IMR-90 (cell line): Measurements from ENCODE around the gene MAML2.
A peak's percentile ranks its signal among the peaks of the same experiment; 100 is the strongest.

Source experiments
- CEBPB ChIP-seq: IDR thresholded peaks from 2 replicates; pipeline ENCODE4 v1.6.1; 2012; ENCODE audit warnings: low read depth, low read length, improper control_type of control experiment
- CHD1 ChIP-seq: IDR thresholded peaks from 2 replicates; pipeline ENCODE4 v1.6.1; 2012; ENCODE audit warnings: low read depth, low read length, improper control_type of control experiment
- FOS ChIP-seq: fragments of 150-350 bp; IDR thresholded peaks from 2 replicates; pipeline ENCODE4 v1.6.1; 2016; ENCODE audit warnings: low read depth, low read length
- MAFK ChIP-seq: IDR thresholded peaks from 2 replicates; pipeline ENCODE4 v1.6.1; 2012; ENCODE audit warnings: low read depth, low read length, improper control_type of control experiment
- MXI1 ChIP-seq: IDR thresholded peaks from 2 replicates; pipeline ENCODE4 v1.6.1; 2012; ENCODE audit warnings: low read depth, mild to moderate bottlenecking, low read length, moderate library complexity, borderline replicate concordance
- POLR2A ChIP-seq: IDR thresholded peaks from 2 replicates; pipeline ENCODE4 v1.6.1; 2012; ENCODE audit warnings: mild to moderate bottlenecking, low read depth, low read length
- TF ChIP-seq, protein P1 (sequence below): conservative IDR thresholded peaks from 2 replicates; pipeline ENCODE4 v1.5.1; 2012; ENCODE audit warnings: mild to moderate bottlenecking, low read depth, low read length, improper control_type of control experiment
- TF ChIP-seq, protein P2 (sequence below): fragments of 150-350 bp; IDR thresholded peaks from 2 replicates; pipeline ENCODE4 v1.6.1; 2016; ENCODE audit warnings: low read depth, mild to moderate bottlenecking, low read length, moderate library complexity, borderline replicate concordance

DNA sequence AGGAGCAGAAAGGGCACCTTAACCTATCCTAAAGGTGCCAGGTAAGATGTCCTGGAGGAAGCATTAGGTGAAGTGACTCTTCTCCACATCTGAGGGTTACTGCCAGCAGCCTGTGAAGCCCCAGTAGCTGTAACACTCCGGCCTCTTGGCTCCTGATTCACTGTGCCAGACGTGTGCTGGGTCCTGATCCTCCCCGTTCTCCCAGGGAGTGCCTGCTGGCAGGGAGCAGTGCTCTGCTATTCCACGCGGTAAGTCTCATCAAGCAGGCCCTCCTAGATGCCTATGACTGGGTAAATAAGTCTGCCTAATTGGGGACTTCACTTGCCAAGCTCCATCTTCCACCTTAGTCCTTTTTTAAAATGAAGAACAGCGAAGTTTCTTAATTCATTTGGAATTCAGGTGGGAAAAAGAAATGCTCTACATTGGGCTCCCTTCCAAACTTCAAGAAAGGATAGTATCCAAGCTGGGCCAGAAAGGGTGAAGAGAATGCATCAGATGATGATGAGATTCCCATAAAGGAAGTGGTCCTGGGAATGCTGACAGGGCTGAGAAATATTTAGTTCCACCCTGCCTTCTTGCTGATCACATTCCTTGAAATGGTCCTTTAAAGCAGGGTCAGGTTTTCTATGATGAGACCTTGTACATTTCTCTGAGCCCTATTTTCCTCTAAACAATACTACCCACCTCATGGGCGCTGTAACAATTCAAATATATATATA lies 188.0 kb downstream of the MAML2 start:
- TF ChIP-seq, protein P1, sequence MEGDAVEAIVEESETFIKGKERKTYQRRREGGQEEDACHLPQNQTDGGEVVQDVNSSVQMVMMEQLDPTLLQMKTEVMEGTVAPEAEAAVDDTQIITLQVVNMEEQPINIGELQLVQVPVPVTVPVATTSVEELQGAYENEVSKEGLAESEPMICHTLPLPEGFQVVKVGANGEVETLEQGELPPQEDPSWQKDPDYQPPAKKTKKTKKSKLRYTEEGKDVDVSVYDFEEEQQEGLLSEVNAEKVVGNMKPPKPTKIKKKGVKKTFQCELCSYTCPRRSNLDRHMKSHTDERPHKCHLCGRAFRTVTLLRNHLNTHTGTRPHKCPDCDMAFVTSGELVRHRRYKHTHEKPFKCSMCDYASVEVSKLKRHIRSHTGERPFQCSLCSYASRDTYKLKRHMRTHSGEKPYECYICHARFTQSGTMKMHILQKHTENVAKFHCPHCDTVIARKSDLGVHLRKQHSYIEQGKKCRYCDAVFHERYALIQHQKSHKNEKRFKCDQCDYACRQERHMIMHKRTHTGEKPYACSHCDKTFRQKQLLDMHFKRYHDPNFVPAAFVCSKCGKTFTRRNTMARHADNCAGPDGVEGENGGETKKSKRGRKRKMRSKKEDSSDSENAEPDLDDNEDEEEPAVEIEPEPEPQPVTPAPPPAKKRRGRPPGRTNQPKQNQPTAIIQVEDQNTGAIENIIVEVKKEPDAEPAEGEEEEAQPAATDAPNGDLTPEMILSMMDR = no peak
- TF ChIP-seq FOS (no peak), MXI1 (no peak), CEBPB (no peak), POLR2A (0 out of 2 replicates have a peak, but pooled peaks have one; percentile 34), MAFK (peak; percentile 1; the same call in 1 of the 2 replicates), CHD1 (no peak)
- TF ChIP-seq, protein P2, sequence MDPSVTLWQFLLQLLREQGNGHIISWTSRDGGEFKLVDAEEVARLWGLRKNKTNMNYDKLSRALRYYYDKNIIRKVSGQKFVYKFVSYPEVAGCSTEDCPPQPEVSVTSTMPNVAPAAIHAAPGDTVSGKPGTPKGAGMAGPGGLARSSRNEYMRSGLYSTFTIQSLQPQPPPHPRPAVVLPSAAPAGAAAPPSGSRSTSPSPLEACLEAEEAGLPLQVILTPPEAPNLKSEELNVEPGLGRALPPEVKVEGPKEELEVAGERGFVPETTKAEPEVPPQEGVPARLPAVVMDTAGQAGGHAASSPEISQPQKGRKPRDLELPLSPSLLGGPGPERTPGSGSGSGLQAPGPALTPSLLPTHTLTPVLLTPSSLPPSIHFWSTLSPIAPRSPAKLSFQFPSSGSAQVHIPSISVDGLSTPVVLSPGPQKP = no peak
